Uterus (tissue), 4 donors: ENCODE data around the gene DNAJC21. TPM values are rescaled to one million over a fixed set of nuclear protein-coding genes. Genes with fewer than 3 reads are reported as not detected.

Experiments
- DNase-seq, 2 donors: peaks; one replicate each; pipeline ENCODE4 v3.0.0-alpha.2; 2019 to 2020
- H3K27ac ChIP-seq, 2 donors: fragments of 200-600 bp; sonication (generic); 1 replicate in 1 of 2; 2 replicates in 1 of 2; pipeline ENCODE4 v1.5.1; 2016 to 2018
- H3K27me3 ChIP-seq, 2 donors: fragments of 200-600 bp; sonication (generic); one replicate each; pipeline ENCODE4 v1.5.1; 2018 to 2019; ENCODE audit warnings: control low read depth in 1 of 2
- H3K36me3 ChIP-seq, 2 donors: fragments of 200-600 bp; sonication (generic); one replicate each; pipeline ENCODE4 v1.5.1; 2019; ENCODE audit warnings: control low read depth in 1 of 2
- H3K4me1 ChIP-seq, 2 donors: fragments of 200-600 bp; sonication (generic); one replicate each; pipeline ENCODE4 v1.5.1; 2018 to 2019; ENCODE audit warnings: control low read depth in 1 of 2
- H3K4me3 ChIP-seq, 2 donors: fragments of 200-600 bp; sonication (generic); 1 replicate in 1 of 2; 2 replicates in 1 of 2; pipeline ENCODE4 v1.5.1; 2018 to 2019; ENCODE audit warnings: mild to moderate bottlenecking in 1 of 2
- H3K9me3 ChIP-seq, 2 donors: fragments of 200-600 bp; sonication (generic); one replicate each; pipeline ENCODE4 v1.5.1; 2019; ENCODE audit warnings: control low read depth in 1 of 2
- POLR2A ChIP-seq, 2 donors: fragments of 450-650 bp; IDR thresholded peaks; one replicate each; pipeline ENCODE4 v1.6.1; 2016; ENCODE audit warnings: antibody characterized with exemption in 2 of 2, mild to moderate bottlenecking in 1 of 2, moderate library complexity in 1 of 2
- intact Hi-C: fragments of 100-400 bp; cut with DNase I; formaldehyde crosslinking; loops from one replicate; pipeline ENCODE4 v1.15.1; 2023; ENCODE audit warnings: low total_unique reads
- total RNA-seq, 4 donors: library from RNA; depleted of rRNA in 3 of 4; stranded (reverse); fragments of >200 nt in 3 of 4; gene quantifications; one replicate each; pipeline versions ENCODE4 v1.1.0 to v1.2.4, GENCODE V29; 2014 to 2023
- TF ChIP-seq, protein P1 (sequence below), 4 experiments: fragments of 200-600 bp in 2 of 4; fragments of 450-650 bp in 2 of 4; sonication (generic) in 2 of 4; IDR thresholded peaks; one replicate each; pipeline ENCODE4 v1.5.1; 2016 to 2019; ENCODE audit warnings: antibody characterized with exemption in 4 of 4, mild to moderate bottlenecking in 2 of 4, moderate library complexity in 1 of 4
- donor health status: DM: yes; HTN: yes; CAD: no.

The DNAJC21 gene
- total RNA-seq, 4 donors from 2014 or later, result 15.9 to 55.4 (median 44.0) TPM

DNA sequence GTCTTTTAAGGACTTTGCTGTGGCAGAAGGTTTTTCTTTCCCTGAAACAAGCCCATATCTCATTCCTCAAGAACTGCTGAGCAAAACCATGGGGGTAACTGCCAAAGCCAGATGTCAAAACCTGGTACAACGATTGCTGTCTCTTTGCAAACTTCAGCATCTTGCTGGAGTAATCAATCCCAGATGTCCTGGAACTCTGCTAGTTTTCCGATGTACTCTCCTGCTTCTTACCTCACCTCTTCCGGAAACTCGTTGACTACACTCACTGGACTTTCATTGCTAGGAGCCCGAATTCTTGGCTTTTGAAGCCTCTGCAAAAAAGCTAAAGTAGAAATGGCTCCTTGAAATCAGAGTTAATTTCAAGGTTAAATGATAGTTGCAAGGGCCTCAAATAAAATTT, 37.4 kb upstream of the DNAJC21 start:
- no peaks in the 10 kb centered on the region for H3K36me3 ChIP-seq
- peak overlapping the region in 1 of 2 donors; percentile 28 for H3K27ac ChIP-seq
- H3K27me3 ChIP-seq, result no peaks in the 10 kb centered on the region
- no peak for TF ChIP-seq POLR2A (IDR thresholded peaks at IDR 0.05)
- TF ChIP-seq, protein P1, sequence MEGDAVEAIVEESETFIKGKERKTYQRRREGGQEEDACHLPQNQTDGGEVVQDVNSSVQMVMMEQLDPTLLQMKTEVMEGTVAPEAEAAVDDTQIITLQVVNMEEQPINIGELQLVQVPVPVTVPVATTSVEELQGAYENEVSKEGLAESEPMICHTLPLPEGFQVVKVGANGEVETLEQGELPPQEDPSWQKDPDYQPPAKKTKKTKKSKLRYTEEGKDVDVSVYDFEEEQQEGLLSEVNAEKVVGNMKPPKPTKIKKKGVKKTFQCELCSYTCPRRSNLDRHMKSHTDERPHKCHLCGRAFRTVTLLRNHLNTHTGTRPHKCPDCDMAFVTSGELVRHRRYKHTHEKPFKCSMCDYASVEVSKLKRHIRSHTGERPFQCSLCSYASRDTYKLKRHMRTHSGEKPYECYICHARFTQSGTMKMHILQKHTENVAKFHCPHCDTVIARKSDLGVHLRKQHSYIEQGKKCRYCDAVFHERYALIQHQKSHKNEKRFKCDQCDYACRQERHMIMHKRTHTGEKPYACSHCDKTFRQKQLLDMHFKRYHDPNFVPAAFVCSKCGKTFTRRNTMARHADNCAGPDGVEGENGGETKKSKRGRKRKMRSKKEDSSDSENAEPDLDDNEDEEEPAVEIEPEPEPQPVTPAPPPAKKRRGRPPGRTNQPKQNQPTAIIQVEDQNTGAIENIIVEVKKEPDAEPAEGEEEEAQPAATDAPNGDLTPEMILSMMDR (IDR thresholded peaks at IDR 0.05), result no peak
- H3K4me1 ChIP-seq, result no peaks in the 10 kb centered on the region
- intact Hi-C loops, result no loop called here
- peak; percentile 46 to 51 for DNase-seq
- no peak overlapping the region for H3K4me3 ChIP-seq
- H3K9me3 ChIP-seq, result no peaks in the 10 kb centered on the region

DNA sequence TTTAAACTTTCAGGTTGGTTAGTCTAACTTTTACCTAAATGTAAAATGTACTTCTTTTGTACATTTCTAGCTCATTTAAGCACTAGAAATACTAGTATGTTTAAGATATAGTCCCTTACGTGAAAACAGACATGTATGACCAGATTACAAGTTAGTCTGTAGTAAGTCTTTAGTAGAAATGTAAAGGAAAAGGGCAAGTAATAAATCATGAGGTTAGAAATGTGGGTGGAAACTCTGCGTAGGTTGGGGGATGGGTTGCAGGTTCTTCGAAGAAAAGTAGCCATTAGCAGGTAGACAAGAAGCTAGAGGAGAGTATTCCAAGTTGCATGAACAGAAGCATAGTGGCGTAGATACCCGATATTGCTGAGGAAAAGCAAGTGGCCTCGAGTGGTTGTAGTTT, 36.9 kb upstream of the DNAJC21 start:
- H3K27me3 ChIP-seq, result no peaks in the 10 kb centered on the region
- H3K9me3 ChIP-seq, result no peaks in the 10 kb centered on the region
- intact Hi-C loops, result no loop called here
- peak overlapping the region in 1 of 2 donors; percentile 28 for H3K27ac ChIP-seq
- no peak for DNase-seq
- H3K4me1 ChIP-seq, result no peaks in the 10 kb centered on the region
- no peak overlapping the region for H3K4me3 ChIP-seq
- H3K36me3 ChIP-seq, result no peaks in the 10 kb centered on the region
- TF ChIP-seq POLR2A (IDR thresholded peaks at IDR 0.05), result no peak
- TF ChIP-seq, protein P1 (IDR thresholded peaks at IDR 0.05), result no peak

DNA sequence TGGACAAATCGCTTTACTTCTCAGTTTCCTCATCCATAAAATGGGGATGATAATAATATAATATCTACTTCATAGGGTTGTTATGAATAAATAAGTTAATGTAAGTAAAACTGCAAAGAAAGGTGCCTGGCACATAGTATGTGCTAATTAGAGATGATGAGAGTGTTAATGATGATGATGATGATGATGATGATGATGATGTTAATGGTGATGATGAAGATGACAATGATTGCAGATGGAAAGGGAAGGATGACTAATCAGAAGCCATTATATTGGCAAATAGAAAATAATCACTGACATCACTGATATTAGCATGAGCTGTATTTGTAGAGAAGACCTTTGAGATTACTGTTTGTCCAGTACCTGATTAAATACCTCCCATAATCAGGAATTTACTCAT, 34.6 kb upstream of the DNAJC21 start:
- H3K9me3 ChIP-seq, result no peaks in the 10 kb centered on the region
- no peaks in the 10 kb centered on the region for H3K36me3 ChIP-seq
- no peak overlapping the region for H3K4me3 ChIP-seq
- no peaks in the 10 kb centered on the region for H3K27me3 ChIP-seq
- intact Hi-C loops, result loop anchor here (5.0 kb wide), 2 partner anchors 372 to 417 kb away; no protein-coding TSS in a partner anchor
- no peaks in the 10 kb centered on the region for H3K4me1 ChIP-seq
- H3K27ac ChIP-seq, result no peak overlapping the region
- TF ChIP-seq POLR2A (IDR thresholded peaks at IDR 0.05), result no peak
- TF ChIP-seq, protein P1 (IDR thresholded peaks at IDR 0.05), result no peak
- DNase-seq, result no peak

DNA sequence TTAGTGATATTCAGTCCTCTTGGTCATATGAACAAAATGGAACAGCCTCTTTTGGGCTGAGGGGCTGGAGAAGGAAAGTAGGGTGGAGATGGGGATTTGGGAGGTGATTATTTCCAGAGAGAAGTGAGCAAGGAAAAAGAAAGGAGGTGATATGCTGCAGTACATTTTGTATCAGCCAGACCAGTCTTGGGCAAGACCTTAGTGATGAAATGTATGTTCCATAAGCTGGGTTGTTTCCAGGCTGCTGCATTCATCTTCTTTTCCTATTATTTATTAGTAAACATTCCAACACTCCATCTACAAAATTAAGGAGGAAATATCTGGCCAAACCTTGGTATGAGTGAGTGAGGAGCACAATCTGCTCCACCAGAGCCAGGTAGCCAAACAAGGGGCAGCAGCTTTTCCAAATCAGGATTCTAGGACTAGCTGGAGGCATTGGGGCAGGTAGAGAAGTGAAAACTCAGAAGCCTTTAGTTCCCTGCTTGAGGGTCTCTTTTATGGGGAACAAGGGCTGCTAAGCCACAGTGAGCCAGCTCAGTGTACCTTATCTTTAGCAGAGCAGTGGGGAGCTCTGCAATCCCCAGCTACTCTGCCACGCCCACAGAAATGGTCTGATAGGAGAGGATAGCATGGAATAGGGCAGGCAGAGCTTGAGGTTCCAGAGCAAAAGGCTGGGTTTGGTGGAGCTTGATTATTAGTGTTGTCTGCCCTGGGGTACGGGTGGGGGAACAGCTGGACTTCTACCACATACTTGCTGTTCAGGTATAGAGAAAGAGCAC, 33.5 kb upstream of the DNAJC21 start:
- H3K4me3 ChIP-seq, result no peak overlapping the region
- no peak for DNase-seq
- H3K4me1 ChIP-seq, result no peaks in the 10 kb centered on the region
- H3K27ac ChIP-seq, result no peak overlapping the region
- H3K36me3 ChIP-seq, result no peaks in the 10 kb centered on the region
- no peaks in the 10 kb centered on the region for H3K9me3 ChIP-seq
- H3K27me3 ChIP-seq, result peaks cover 0 to 2% of the 10 kb centered on the region in 2 donors
- TF ChIP-seq, protein P1 (IDR thresholded peaks at IDR 0.05), result no peak
- no peak for TF ChIP-seq POLR2A (IDR thresholded peaks at IDR 0.05)
- intact Hi-C loops, result loop anchor here (5.0 kb wide), 2 partner anchors 374 to 419 kb away; no protein-coding TSS in a partner anchor

DNA sequence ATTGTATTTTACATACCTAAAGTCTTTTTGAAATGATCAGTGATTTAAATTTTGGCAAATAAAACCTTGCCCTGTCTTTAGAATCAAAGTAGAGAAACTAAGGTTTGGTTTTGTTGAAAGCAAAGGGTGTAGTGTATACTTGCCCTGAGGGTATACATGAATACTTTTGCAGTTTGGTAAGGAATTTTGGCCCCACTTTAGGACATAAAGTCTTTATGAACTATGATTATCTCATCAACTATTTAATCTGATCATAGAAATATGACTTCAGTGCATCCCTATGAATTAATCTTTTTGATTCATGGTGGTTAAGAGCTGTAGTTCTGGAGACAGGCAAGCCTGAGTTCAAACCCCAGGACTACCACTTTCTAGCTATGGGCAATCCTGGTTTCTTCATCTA, 31.7 kb upstream of the DNAJC21 start:
- Histone ChIP-seq H3K4me3 (no peak overlapping the region), H3K27me3 (peaks cover 0 to 2% of the 10 kb centered on the region in 2 donors), H3K36me3 (no peaks in the 10 kb centered on the region), H3K4me1 (no peaks in the 10 kb centered on the region), H3K27ac (no peak overlapping the region), H3K9me3 (no peaks in the 10 kb centered on the region)
- intact Hi-C loops, result loop anchor here (5.0 kb wide), 2 partner anchors 375 to 420 kb away; no protein-coding TSS in a partner anchor
- DNase-seq, result no peak
- TF ChIP-seq, protein P1 (IDR thresholded peaks at IDR 0.05), result no peak
- no peak for TF ChIP-seq POLR2A (IDR thresholded peaks at IDR 0.05)
